Left ventricle myocardium inferior (tissue), 1 donor: Measurements from ENCODE around the gene CDH8. TPM values are rescaled to one million over a fixed set of nuclear protein-coding genes. Genes with fewer than 3 reads are reported as not detected.

Experiments used
- DNase-seq: peaks from one replicate; pipeline ENCODE4 v3.0.0-alpha.2; 2020
- H3K27ac ChIP-seq: fragments of 200-600 bp; replicated peaks from 2 replicates; pipeline ENCODE4 v1.8.0; 2021
- H3K27me3 ChIP-seq: fragments of 200-600 bp; 2 replicates; pipeline ENCODE4 v1.8.0; 2021; ENCODE audit warnings: low read depth
- H3K36me3 ChIP-seq: fragments of 200-600 bp; 2 replicates; pipeline ENCODE4 v1.8.0; 2021
- H3K4me1 ChIP-seq: fragments of 200-600 bp; 2 replicates; pipeline ENCODE4 v1.8.0; 2021
- H3K4me3 ChIP-seq: fragments of 200-600 bp; 2 replicates; pipeline ENCODE4 v1.8.0; 2021; ENCODE audit warnings: mild to moderate bottlenecking, moderate library complexity
- H3K9me3 ChIP-seq: fragments of 200-600 bp; replicated peaks from 2 replicates; pipeline ENCODE4 v1.8.0; 2021
- CTCF ChIP-seq: fragments of 200-600 bp; IDR thresholded peaks from 2 replicates; pipeline ENCODE4 v1.8.0; 2021; ENCODE audit warnings: antibody characterized with exemption, mild to moderate bottlenecking, borderline replicate concordance
- intact Hi-C: fragments of 100-400 bp; cut with micrococcal nuclease; formaldehyde crosslinking; loops from one replicate; pipeline ENCODE4 v1.11.0; 2022
- total RNA-seq: library from RNA; stranded (reverse); fragmentation: NEBNext Ultra II Directional; extraction: Animal tissue kit (Norgen Biotek cat#: 25700); gene quantifications from one replicate; pipeline ENCODE4 v1.2.1, GENCODE V29; 2021
- donor health status: DM: no; HTN: yes; CAD: no; lungs with severe emphysema.

The CDH8 gene
- total RNA-seq, 1 donor from 2014 or later: 0.14 TPM

- no peak overlapping the region for H3K4me3 ChIP-seq
- no peak for TF ChIP-seq CTCF
Measured at GRCh38 chr16:62029947-62030346, 6.3 kb downstream of the CDH8 start.

GRCh38 chr16:62022688-62023087, 13.6 kb downstream of the CDH8 start:
- Histone ChIP-seq H3K36me3 (no peaks in the 10 kb centered on the region), H3K4me1 (no peaks in the 10 kb centered on the region), H3K27me3 (no peaks in the 10 kb centered on the region), H3K27ac (no peak overlapping the region), H3K9me3 (no peaks in the 10 kb centered on the region), H3K4me3 (no peak overlapping the region)
- intact Hi-C loops: no loop called here
- no peak for TF ChIP-seq CTCF
- DNase-seq: no peak

More at GRCh38 chr16:62029947-62030346, 6.3 kb downstream of the CDH8 start:
- peaks cover 7% of the 10 kb centered on the region for H3K4me1 ChIP-seq
- no peaks in the 10 kb centered on the region for H3K36me3 ChIP-seq
- intact Hi-C loops: no loop called here
- no peak overlapping the region for H3K27ac ChIP-seq
- H3K27me3 ChIP-seq: peaks cover 32% of the 10 kb centered on the region
- DNase-seq: no peak
- H3K9me3 ChIP-seq: no peaks in the 10 kb centered on the region

GRCh38 chr16:62021161-62021581, 15.1 kb downstream of the CDH8 start:
- no peaks in the 10 kb centered on the region for H3K9me3 ChIP-seq
- no peak overlapping the region for H3K27ac ChIP-seq
- intact Hi-C loops: no loop called here
- no peak for TF ChIP-seq CTCF
- no peak for DNase-seq
- no peaks in the 10 kb centered on the region for H3K4me1 ChIP-seq
- H3K36me3 ChIP-seq: no peaks in the 10 kb centered on the region
- no peaks in the 10 kb centered on the region for H3K27me3 ChIP-seq
- H3K4me3 ChIP-seq: no peak overlapping the region

DNA sequence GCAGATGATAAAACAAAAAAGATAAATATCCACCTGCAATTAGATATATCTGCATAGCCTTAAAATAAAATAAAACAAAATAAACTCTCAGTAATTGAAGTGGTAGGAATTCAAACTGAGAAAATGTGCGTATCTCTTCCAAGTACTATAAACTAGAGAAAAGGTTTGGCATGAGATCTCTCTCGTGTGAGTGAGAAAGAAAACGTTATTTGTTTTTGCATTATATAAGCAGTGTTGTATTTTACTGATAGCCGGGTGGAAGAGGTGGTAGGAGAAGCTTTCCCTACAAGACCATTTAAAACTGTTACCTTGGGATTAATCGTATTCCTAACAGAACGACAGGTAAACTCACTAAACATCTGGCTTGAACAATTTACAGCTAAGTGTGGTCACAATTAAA, 15.6 kb downstream of the CDH8 start:
- Histone ChIP-seq H3K4me1 (no peaks in the 10 kb centered on the region), H3K9me3 (no peaks in the 10 kb centered on the region), H3K4me3 (no peak overlapping the region), H3K27me3 (no peaks in the 10 kb centered on the region), H3K36me3 (no peaks in the 10 kb centered on the region), H3K27ac (no peak overlapping the region)
- no peak for TF ChIP-seq CTCF
- intact Hi-C loops: no loop called here
- DNase-seq: no peak

GRCh38 chr16:62019851-62020250, 16.4 kb downstream of the CDH8 start:
- no peaks in the 10 kb centered on the region for H3K27me3 ChIP-seq
- H3K36me3 ChIP-seq: no peaks in the 10 kb centered on the region
- H3K4me1 ChIP-seq: no peaks in the 10 kb centered on the region
- no peak overlapping the region for H3K4me3 ChIP-seq
- TF ChIP-seq CTCF: no peak
- H3K27ac ChIP-seq: no peak overlapping the region
- H3K9me3 ChIP-seq: no peaks in the 10 kb centered on the region
- DNase-seq: no peak
- intact Hi-C loops: loop anchor here (10.0 kb wide), 1 partner anchor 745 kb away; no protein-coding TSS in a partner anchor
